T47D (cell line): ENCODE measurements around the gene GPR62.

Experiments used
- DNase-seq, 2 experiments: peaks; one replicate each; pipeline versions ENCODE4 v3.0.0 to v3.0.0-alpha.2; 2011 to 2012; ENCODE audit warnings: low read depth in 1 of 2, low spot score in 1 of 2
- JUND ChIP-seq: IDR thresholded peaks from 2 replicates; pipeline ENCODE4 v1.6.1; 2012; ENCODE audit warnings: low read depth
- in situ Hi-C: cut with HindIII; loops from 2 replicates; pipeline ENCODE4 v1.10.0; 2016; ENCODE audit warnings: low sequenced_read_pairs, low pct_unique_long_range_greater_than_20kb

The GPR62 gene

GRCh38 chr3:51971350-51971749 lies 16.2 kb downstream of the GPR62 start:
- DNase-seq: no peak
- in situ Hi-C loops: no loop called here
- no peak for TF ChIP-seq JUND

- peak in 1 of 2 experiments; percentile 88 for DNase-seq
- TF ChIP-seq JUND: no peak
- in situ Hi-C loops: no loop called here
Observed at GRCh38 chr3:51974277-51974962, 19.2 kb downstream of the GPR62 start.

- no peak for TF ChIP-seq JUND
- in situ Hi-C loops: no loop called here
- peak; percentile 55 to 73 for DNase-seq
Observed at GRCh38 chr3:51974963-51975851, 20.0 kb downstream of the GPR62 start, which contains the start of gene ABHD14A. Gene ABHD14A, plus strand, starts transcription at chr3:51975064. Its CDS starts 72 bp downstream, at chr3:51975136.

- in situ Hi-C loops: no loop called here
- no peak for TF ChIP-seq JUND
- DNase-seq: no peak
Observed at GRCh38 chr3:51975852-51976549, 20.8 kb downstream of the GPR62 start.

GRCh38 chr3:51977446-51978142 lies 22.4 kb downstream of the GPR62 start:
- DNase-seq: no peak
- no peak for TF ChIP-seq JUND
- in situ Hi-C loops: no loop called here

GRCh38 chr3:51978143-51978502 lies 22.9 kb downstream of the GPR62 start:
- DNase-seq: no peak
- in situ Hi-C loops: no loop called here
- no peak for TF ChIP-seq JUND

- in situ Hi-C loops: no loop called here
- no peak for DNase-seq
- no peak for TF ChIP-seq JUND
Observed at GRCh38 chr3:51980253-51980652, 25.1 kb downstream of the GPR62 start.

GRCh38 chr3:51982352-51982837 lies 27.2 kb downstream of the GPR62 start:
- TF ChIP-seq JUND: no peak
- in situ Hi-C loops: no loop called here
- peak; percentile 66 to 71 for DNase-seq

GRCh38 chr3:51982838-51983577 lies 27.8 kb downstream of the GPR62 start, which contains the start of gene ACY1:
Gene ACY1, plus strand, starts transcription at chr3:51983535. Its CDS starts 530 bp downstream, at chr3:51984065.
- in situ Hi-C loops: no loop called here
- TF ChIP-seq JUND: no peak
- peak; percentile 89 to 94 for DNase-seq

- in situ Hi-C loops: no loop called here
- no peak for DNase-seq
- no peak for TF ChIP-seq JUND
Observed at GRCh38 chr3:51983578-51984268, 28.5 kb downstream of the GPR62 start.

GRCh38 chr3:51984269-51984647 lies 29.1 kb downstream of the GPR62 start:
- in situ Hi-C loops: no loop called here
- no peak for DNase-seq
- no peak for TF ChIP-seq JUND
